ENCODE data around the gene CPA1.

CPA1 gene

GRCh38 chr7:130334274-130334673 lies 46.0 kb upstream of the CPA1 start:
- no peak for TF ChIP-seq POLR2AphosphoS5 (IDR thresholded peaks at IDR 0.05; ENCODE audit: low read depth)
- TF ChIP-seq, protein P1, sequence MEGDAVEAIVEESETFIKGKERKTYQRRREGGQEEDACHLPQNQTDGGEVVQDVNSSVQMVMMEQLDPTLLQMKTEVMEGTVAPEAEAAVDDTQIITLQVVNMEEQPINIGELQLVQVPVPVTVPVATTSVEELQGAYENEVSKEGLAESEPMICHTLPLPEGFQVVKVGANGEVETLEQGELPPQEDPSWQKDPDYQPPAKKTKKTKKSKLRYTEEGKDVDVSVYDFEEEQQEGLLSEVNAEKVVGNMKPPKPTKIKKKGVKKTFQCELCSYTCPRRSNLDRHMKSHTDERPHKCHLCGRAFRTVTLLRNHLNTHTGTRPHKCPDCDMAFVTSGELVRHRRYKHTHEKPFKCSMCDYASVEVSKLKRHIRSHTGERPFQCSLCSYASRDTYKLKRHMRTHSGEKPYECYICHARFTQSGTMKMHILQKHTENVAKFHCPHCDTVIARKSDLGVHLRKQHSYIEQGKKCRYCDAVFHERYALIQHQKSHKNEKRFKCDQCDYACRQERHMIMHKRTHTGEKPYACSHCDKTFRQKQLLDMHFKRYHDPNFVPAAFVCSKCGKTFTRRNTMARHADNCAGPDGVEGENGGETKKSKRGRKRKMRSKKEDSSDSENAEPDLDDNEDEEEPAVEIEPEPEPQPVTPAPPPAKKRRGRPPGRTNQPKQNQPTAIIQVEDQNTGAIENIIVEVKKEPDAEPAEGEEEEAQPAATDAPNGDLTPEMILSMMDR (IDR thresholded peaks at IDR 0.05; ENCODE audit: insufficient read depth, low read length), result no peak
- DNase-seq (ENCODE audit: low read depth in 1 of 2, low spot score in 1 of 2), result no peak
- no peak overlapping the region for H3K4me3 ChIP-seq (replicated peaks; ENCODE audit: insufficient read depth, low read length)
- no peaks in the 10 kb centered on the region for H3K27me3 ChIP-seq (ENCODE audit: insufficient read depth, poor library complexity, severe bottlenecking)
- no peak overlapping the region for H3K27ac ChIP-seq (replicated peaks)

DNA sequence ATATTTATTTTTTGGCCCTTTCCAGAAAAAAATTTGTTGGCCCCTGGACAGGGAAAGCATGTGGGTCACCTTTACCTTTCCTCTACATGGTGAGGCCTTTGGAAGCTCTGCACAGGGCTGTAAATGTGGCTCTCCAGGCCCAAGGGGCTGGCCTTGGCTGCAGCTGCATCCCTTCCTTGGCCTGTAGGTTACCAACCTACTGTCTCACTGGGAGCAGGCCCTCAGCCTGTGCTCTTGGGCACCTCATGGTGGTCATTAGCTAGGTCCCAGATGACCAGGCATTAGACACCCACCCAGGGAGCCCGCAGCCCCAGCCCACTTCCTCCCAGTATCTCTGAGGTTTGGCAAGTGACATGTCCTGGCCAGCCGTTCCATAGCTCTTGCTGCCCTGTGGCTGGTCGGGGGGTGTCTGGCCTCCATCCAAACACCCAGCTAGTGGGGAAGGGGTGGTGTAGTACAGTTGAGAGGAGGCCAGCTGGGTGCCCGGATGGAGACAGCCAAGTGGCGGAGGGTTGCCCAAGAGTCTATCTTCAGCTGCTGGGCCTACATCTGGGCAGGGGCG lies 42.8 kb upstream of the CPA1 start:
- no peak overlapping the region for H3K4me3 ChIP-seq (replicated peaks; ENCODE audit: insufficient read depth, low read length)
- DNase-seq (ENCODE audit: low read depth in 1 of 2, low spot score in 1 of 2), result no peak

GRCh38 chr7:130338233-130338632 lies 42.1 kb upstream of the CPA1 start:
- no peak for DNase-seq (ENCODE audit: low read depth in 1 of 2, low spot score in 1 of 2)
- TF ChIP-seq, protein P2, sequence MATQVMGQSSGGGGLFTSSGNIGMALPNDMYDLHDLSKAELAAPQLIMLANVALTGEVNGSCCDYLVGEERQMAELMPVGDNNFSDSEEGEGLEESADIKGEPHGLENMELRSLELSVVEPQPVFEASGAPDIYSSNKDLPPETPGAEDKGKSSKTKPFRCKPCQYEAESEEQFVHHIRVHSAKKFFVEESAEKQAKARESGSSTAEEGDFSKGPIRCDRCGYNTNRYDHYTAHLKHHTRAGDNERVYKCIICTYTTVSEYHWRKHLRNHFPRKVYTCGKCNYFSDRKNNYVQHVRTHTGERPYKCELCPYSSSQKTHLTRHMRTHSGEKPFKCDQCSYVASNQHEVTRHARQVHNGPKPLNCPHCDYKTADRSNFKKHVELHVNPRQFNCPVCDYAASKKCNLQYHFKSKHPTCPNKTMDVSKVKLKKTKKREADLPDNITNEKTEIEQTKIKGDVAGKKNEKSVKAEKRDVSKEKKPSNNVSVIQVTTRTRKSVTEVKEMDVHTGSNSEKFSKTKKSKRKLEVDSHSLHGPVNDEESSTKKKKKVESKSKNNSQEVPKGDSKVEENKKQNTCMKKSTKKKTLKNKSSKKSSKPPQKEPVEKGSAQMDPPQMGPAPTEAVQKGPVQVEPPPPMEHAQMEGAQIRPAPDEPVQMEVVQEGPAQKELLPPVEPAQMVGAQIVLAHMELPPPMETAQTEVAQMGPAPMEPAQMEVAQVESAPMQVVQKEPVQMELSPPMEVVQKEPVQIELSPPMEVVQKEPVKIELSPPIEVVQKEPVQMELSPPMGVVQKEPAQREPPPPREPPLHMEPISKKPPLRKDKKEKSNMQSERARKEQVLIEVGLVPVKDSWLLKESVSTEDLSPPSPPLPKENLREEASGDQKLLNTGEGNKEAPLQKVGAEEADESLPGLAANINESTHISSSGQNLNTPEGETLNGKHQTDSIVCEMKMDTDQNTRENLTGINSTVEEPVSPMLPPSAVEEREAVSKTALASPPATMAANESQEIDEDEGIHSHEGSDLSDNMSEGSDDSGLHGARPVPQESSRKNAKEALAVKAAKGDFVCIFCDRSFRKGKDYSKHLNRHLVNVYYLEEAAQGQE (IDR thresholded peaks at IDR 0.05; ENCODE audit: insufficient replicate concordance, low read depth), result no peak
- no peak for TF ChIP-seq SPI1 (IDR thresholded peaks at IDR 0.05; ENCODE audit: borderline replicate concordance, low read depth)
- Histone ChIP-seq H3K4me3 (replicated peaks; ENCODE audit: insufficient read depth, low read length) (no peak overlapping the region), H3K27me3 (ENCODE audit: insufficient read depth, poor library complexity, severe bottlenecking) (no peaks in the 10 kb centered on the region), H3K27ac (replicated peaks) (no peak overlapping the region)

More for the DNA sequence above, 42.8 kb upstream of the CPA1 start:
- TF ChIP-seq, protein P1 (IDR thresholded peaks at IDR 0.05; ENCODE audit: insufficient read depth, low read length), result no peak
- TF ChIP-seq, protein P2 (IDR thresholded peaks at IDR 0.05; ENCODE audit: insufficient replicate concordance, low read depth), result no peak
- TF ChIP-seq SPI1 (IDR thresholded peaks at IDR 0.05; ENCODE audit: borderline replicate concordance, low read depth) (no peak), GABPA (IDR thresholded peaks at IDR 0.05; ENCODE audit: low read depth) (no peak), POLR2AphosphoS5 (IDR thresholded peaks at IDR 0.05; ENCODE audit: low read depth) (no peak)
- no peak overlapping the region for H3K27ac ChIP-seq (replicated peaks)
- no peaks in the 10 kb centered on the region for H3K27me3 ChIP-seq (ENCODE audit: insufficient read depth, poor library complexity, severe bottlenecking)

GRCh38 chr7:130341882-130342281 lies 38.4 kb upstream of the CPA1 start:
- TF ChIP-seq, protein P1 (IDR thresholded peaks at IDR 0.05; ENCODE audit: insufficient read depth, low read length), result no peak
- TF ChIP-seq SPI1 (IDR thresholded peaks at IDR 0.05; ENCODE audit: borderline replicate concordance, low read depth) (no peak), POLR2AphosphoS5 (IDR thresholded peaks at IDR 0.05; ENCODE audit: low read depth) (no peak), GABPA (IDR thresholded peaks at IDR 0.05; ENCODE audit: low read depth) (no peak)
- TF ChIP-seq, protein P2 (IDR thresholded peaks at IDR 0.05; ENCODE audit: insufficient replicate concordance, low read depth), result no peak
- no peak for DNase-seq (ENCODE audit: low read depth in 1 of 2, low spot score in 1 of 2)
- H3K27ac ChIP-seq (replicated peaks), result no peak overlapping the region
- no peaks in the 10 kb centered on the region for H3K27me3 ChIP-seq (ENCODE audit: insufficient read depth, poor library complexity, severe bottlenecking)
- H3K4me3 ChIP-seq (replicated peaks; ENCODE audit: insufficient read depth, low read length), result no peak overlapping the region

All from HL-60 (cell line).